ENCODE measurements around the gene OR52N2. TPM values are rescaled to one million over a fixed set of nuclear protein-coding genes. Genes with fewer than 3 reads are reported as not detected.

The OR52N2 gene
- total RNA-seq (2014; rRNA removed; shearing (Covaris generic)) = not detected in 2 replicates

GRCh38 chr11:5808500-5809121 lies at the start of gene OR52N2:
TSS of gene OR52N2 (plus strand) at chr11:5808924. CDS start at chr11:5820336, 11,412 bp downstream.
- DNase-seq = peak; percentile 54 to 82
- H3K36me3 ChIP-seq = no peaks in the 10 kb centered on the region
- H3K27me3 ChIP-seq = peaks cover 11% of the 10 kb centered on the region

DNA sequence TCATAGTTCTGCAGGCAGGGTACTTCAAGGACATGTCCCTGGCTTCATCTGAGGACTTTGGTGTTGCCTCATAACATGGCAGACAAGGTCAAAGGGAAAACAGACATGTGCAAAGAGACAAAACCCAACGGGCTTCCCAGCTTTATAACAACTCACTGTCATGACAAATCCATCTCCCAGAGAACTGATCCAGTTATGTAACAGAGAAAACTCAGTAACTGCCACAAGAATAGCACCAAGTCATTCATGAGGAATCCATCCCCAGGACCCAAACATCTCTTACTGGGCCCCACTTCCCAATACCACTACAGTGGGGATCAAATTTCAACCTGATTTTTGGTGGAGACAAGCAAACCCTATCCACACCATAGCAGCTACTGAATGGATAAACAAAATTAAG lies 41.7 kb upstream of the OR52N2 start:
- no peak for DNase-seq
- H3K27me3 ChIP-seq = peaks cover 6% of the 10 kb centered on the region
- H3K4me3 ChIP-seq = no peak overlapping the region
- H3K9me3 ChIP-seq (replicated peaks) = no peaks in the 10 kb centered on the region
- no peaks in the 10 kb centered on the region for H3K36me3 ChIP-seq
- no peak overlapping the region for H3K27ac ChIP-seq
- H3K4me1 ChIP-seq = no peaks in the 10 kb centered on the region

More at GRCh38 chr11:5808500-5809121, at the start of gene OR52N2:
- H3K4me1 ChIP-seq = no peaks in the 10 kb centered on the region
- H3K27ac ChIP-seq = no peak within 1 kb of the TSS
- H3K4me3 ChIP-seq = no peak within 1 kb of the TSS
- H3K9me3 ChIP-seq (replicated peaks) = no peaks in the 10 kb centered on the region

GRCh38 chr11:5783255-5783654 lies 25.5 kb upstream of the OR52N2 start, which contains the start of gene OR52N5:
TSS of gene OR52N5 (minus strand) at chr11:5783355. CDS start at chr11:5778634, 4,721 bp downstream.
- no peaks in the 10 kb centered on the region for H3K36me3 ChIP-seq
- no peaks in the 10 kb centered on the region for H3K4me1 ChIP-seq
- no peak within 1 kb of the TSS for H3K4me3 ChIP-seq
- DNase-seq = no peak
- H3K9me3 ChIP-seq (replicated peaks) = no peaks in the 10 kb centered on the region
- no peak within 1 kb of the TSS for H3K27ac ChIP-seq
- H3K27me3 ChIP-seq = no peaks in the 10 kb centered on the region

- H3K27me3 ChIP-seq = no peaks in the 10 kb centered on the region
- no peak for DNase-seq
- H3K36me3 ChIP-seq = no peaks in the 10 kb centered on the region
- H3K27ac ChIP-seq = no peak within 1 kb of the TSS
- no peaks in the 10 kb centered on the region for H3K9me3 ChIP-seq (replicated peaks)
- H3K4me3 ChIP-seq = no peak within 1 kb of the TSS
- H3K4me1 ChIP-seq = no peaks in the 10 kb centered on the region
These were observed 17.6 kb upstream of the OR52N2 start, which contains the start of gene OR52N1 for GRCh38 chr11:5791165-5791564. TSS of gene OR52N1 (minus strand) at chr11:5791265. CDS start at chr11:5788816, 2,449 bp downstream.

DNA sequence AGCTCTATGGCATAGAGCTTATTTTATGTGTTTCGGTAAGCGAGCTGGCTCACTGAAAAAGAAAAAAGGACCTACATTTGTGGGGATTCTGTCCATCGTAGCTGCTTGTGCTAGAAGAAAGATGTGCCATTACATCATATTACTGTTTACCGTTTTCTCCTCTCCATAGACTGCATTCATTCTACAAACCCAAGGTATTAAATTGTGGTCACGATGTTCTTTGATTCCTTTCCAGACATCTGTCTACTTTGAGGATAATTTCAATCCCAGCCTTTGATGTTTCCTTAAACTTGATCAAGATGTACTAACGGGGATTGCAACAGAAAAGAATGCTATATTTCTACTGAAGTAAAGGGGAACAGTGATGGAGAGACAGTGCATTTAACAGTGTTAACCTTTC lies 12.2 kb upstream of the OR52N2 start:
- H3K27ac ChIP-seq = no peak overlapping the region
- H3K9me3 ChIP-seq (replicated peaks) = no peaks in the 10 kb centered on the region
- no peaks in the 10 kb centered on the region for H3K36me3 ChIP-seq
- H3K4me1 ChIP-seq = no peaks in the 10 kb centered on the region
- H3K4me3 ChIP-seq = no peak overlapping the region
- no peaks in the 10 kb centered on the region for H3K27me3 ChIP-seq
- DNase-seq = no peak

DNA sequence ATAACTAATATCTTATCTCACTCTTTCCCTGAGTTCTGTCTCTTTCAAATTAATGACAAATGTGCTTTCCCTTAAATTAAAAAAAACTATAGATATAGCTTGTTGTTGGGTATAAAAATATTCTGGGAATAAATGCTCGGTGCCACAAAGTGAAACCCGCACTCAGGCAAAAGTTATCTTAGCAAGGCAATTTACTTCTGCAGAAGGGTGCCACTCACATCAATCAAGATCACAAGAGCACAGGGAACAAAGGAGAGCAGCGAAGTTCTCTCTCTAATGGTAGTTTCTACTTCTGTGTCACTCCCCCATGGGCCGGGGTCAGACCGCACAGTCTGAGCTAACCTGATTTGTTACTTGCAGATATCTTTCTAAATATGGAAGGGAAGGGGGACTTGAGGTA lies 4.7 kb upstream of the OR52N2 start:
- DNase-seq = no peak
- H3K9me3 ChIP-seq (replicated peaks) = no peaks in the 10 kb centered on the region
- no peaks in the 10 kb centered on the region for H3K36me3 ChIP-seq
- H3K27ac ChIP-seq = no peak overlapping the region
- no peak overlapping the region for H3K4me3 ChIP-seq
- H3K4me1 ChIP-seq = no peaks in the 10 kb centered on the region
- H3K27me3 ChIP-seq = peaks cover 3% of the 10 kb centered on the region

GRCh38 chr11:5807580-5807979 lies 1.1 kb upstream of the OR52N2 start:
- no peak overlapping the region for H3K27ac ChIP-seq
- H3K36me3 ChIP-seq = no peaks in the 10 kb centered on the region
- no peaks in the 10 kb centered on the region for H3K4me1 ChIP-seq
- peaks cover 11% of the 10 kb centered on the region for H3K27me3 ChIP-seq
- no peaks in the 10 kb centered on the region for H3K9me3 ChIP-seq (replicated peaks)
- no peak for DNase-seq
- no peak overlapping the region for H3K4me3 ChIP-seq

GRCh38 chr11:5809122-5809519 lies 397 bp downstream of the OR52N2 start:
- Histone ChIP-seq H3K4me1 (no peaks in the 10 kb centered on the region), H3K4me3 (no peak overlapping the region), H3K27ac (no peak overlapping the region), H3K27me3 (peaks cover 11% of the 10 kb centered on the region), H3K9me3 (replicated peaks) (no peaks in the 10 kb centered on the region), H3K36me3 (no peaks in the 10 kb centered on the region)
- DNase-seq = no peak

- Histone ChIP-seq H3K27ac (no peak overlapping the region), H3K36me3 (no peaks in the 10 kb centered on the region), H3K4me3 (no peak overlapping the region), H3K9me3 (replicated peaks) (no peaks in the 10 kb centered on the region), H3K27me3 (peaks cover 8% of the 10 kb centered on the region), H3K4me1 (no peaks in the 10 kb centered on the region)
- DNase-seq = no peak
These were observed 1.4 kb downstream of the OR52N2 start for GRCh38 chr11:5809905-5810795.

GRCh38 chr11:5815534-5815933 lies 6.8 kb downstream of the OR52N2 start:
- DNase-seq = no peak
- H3K4me1 ChIP-seq = no peaks in the 10 kb centered on the region
- H3K4me3 ChIP-seq = no peak overlapping the region
- H3K27ac ChIP-seq = no peak overlapping the region
- 0 out of 2 replicates have a peak, but pooled peaks cover 4% of the 10 kb centered on the region for H3K27me3 ChIP-seq
- no peaks in the 10 kb centered on the region for H3K36me3 ChIP-seq
- H3K9me3 ChIP-seq (replicated peaks) = no peaks in the 10 kb centered on the region

- Histone ChIP-seq H3K27me3 (no peaks in the 10 kb centered on the region), H3K36me3 (no peaks in the 10 kb centered on the region), H3K4me1 (no peaks in the 10 kb centered on the region), H3K27ac (no peak overlapping the region), H3K9me3 (replicated peaks) (no peaks in the 10 kb centered on the region), H3K4me3 (no peak overlapping the region)
- no peak for DNase-seq
These were observed 9.6 kb downstream of the OR52N2 start for GRCh38 chr11:5818245-5818886.

DNA sequence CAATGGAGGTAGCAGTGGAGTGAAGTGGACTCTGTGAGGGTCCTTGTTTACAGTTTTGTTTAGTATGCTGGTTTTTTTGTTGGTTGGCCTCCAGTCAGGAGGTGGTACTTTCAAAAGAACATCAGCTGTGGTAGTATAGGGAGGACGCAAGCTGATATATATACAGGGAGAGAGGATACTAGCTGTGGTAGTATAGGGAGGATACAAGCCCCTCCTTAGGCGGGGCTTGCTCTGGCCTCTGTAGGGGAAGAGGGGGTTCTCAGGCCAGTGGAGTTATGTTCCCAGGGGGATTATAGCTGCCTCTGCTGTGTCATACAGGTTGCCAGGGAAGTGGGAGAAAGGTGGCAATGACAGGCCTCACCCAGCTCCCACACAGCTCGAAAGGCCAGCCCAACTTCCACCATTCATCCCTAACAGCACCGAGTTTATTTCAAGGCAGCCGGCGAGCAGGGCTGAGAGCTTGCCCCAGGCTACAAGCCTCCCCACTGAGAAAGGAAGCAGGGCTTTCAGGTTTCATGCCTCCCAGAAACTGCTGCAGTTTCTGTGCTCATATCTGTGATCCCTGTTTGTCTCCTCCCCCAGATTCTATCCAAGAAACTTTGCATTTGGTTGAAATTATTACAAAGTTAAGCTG lies 22.6 kb downstream of the OR52N2 start:
- Histone ChIP-seq H3K4me3 (no peak overlapping the region), H3K9me3 (replicated peaks) (no peaks in the 10 kb centered on the region), H3K27ac (no peak overlapping the region), H3K36me3 (no peaks in the 10 kb centered on the region), H3K27me3 (no peaks in the 10 kb centered on the region), H3K4me1 (no peaks in the 10 kb centered on the region)
- DNase-seq = peak in 1 of 2 experiments; percentile 3

GRCh38 chr11:5833446-5833845 lies 24.7 kb downstream of the OR52N2 start:
- no peak for DNase-seq
- Histone ChIP-seq H3K4me3 (no peak overlapping the region), H3K9me3 (replicated peaks) (no peaks in the 10 kb centered on the region), H3K4me1 (no peaks in the 10 kb centered on the region), H3K27ac (no peak overlapping the region), H3K36me3 (no peaks in the 10 kb centered on the region), H3K27me3 (no peaks in the 10 kb centered on the region)

GRCh38 chr11:5837695-5838094 lies 29.0 kb downstream of the OR52N2 start:
- H3K27me3 ChIP-seq = no peaks in the 10 kb centered on the region
- no peak overlapping the region for H3K27ac ChIP-seq
- H3K4me3 ChIP-seq = no peak overlapping the region
- DNase-seq = no peak
- H3K36me3 ChIP-seq = no peaks in the 10 kb centered on the region
- H3K4me1 ChIP-seq = no peaks in the 10 kb centered on the region
- no peaks in the 10 kb centered on the region for H3K9me3 ChIP-seq (replicated peaks)

Measured in SJCRH30 (cell line).